Activated CD8-positive, alpha-beta memory T cell treated with anti-CD3 and anti-CD28 coated beads, Interleukin-2, amount 50 U/mL, for 4 hours (primary cell): ENCODE results near the gene UBE2L3.
"Not testable (repeated sequence)": the region's sequence is repeated elsewhere in the genome, so short reads cannot be mapped to it uniquely, and the experiment has no call there.

Experiments used
- DNase-seq: peaks from one replicate; pipeline ENCODE4 v3.0.0-alpha.2; 2020

The UBE2L3 gene

DNA sequence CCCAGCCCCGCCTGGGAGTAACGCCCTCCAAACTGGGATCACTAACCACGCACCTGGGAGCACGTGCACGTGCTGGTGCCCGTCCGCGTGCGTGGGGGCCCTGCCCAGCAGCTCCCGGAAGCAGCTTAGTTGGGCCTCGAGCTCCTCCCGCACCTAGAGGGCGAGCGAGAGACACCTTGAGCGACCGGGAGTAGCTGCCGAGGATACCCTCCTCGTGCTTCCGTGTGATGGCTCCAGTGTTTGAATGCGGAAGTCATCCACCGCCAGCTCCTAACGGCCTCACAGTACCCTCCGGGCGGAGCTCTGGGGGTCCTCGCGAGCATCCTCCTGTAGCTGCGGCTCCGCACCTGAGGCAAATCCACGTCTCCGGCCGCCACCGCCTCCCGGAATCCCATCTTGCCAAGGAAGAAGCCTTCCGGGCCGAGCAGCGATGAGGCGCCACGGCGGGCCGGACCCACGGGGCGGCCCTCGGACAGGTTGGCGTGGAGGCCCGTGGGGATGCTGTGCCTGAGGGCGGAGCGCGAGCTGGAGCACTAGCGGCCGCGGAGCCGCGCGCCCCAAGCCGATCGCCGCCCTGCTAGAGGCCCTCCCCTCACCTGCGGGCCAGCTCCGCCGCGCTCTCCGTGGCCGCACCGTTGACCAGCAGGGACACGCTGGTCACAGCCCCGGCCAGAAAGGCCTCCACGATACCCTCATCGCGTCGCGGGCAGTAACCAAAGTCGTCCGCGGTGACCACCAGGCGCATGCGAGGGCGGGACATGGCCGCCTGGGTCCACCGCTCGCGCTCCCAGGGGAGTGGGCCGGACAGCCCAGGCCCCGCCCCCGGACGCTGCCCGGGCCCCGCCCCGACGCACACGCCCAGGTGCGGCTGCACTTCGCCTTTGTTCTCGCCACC is 62.0 kb downstream of the UBE2L3 start, which contains the start of gene YDJC:
Gene YDJC, minus strand, starts transcription at position 768 of the 895 bp plus-strand sequence. Its CDS starts 8 bp downstream, at position 760.
- DNase-seq = peak; percentile 98

DNA sequence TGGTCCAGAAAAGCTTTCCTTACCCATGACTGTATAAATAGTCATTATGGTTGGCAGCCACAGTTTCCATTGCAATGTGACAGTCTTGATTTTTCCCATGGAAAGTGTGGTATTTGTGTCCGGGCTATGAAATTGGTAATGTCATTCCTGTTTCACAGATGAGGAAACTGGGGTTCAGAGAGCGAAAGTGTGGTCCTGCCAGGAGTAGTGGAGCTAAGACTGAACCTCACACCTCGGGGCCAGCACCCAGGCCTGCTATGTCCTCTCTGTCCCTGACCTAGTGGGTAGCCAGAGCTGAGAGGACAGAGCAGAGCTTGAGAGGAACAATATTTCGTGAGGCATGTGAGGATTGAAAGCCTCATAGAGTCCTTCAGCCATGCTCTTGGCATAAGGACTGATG is 63.5 kb downstream of the UBE2L3 start:
- DNase-seq = no peak

DNA sequence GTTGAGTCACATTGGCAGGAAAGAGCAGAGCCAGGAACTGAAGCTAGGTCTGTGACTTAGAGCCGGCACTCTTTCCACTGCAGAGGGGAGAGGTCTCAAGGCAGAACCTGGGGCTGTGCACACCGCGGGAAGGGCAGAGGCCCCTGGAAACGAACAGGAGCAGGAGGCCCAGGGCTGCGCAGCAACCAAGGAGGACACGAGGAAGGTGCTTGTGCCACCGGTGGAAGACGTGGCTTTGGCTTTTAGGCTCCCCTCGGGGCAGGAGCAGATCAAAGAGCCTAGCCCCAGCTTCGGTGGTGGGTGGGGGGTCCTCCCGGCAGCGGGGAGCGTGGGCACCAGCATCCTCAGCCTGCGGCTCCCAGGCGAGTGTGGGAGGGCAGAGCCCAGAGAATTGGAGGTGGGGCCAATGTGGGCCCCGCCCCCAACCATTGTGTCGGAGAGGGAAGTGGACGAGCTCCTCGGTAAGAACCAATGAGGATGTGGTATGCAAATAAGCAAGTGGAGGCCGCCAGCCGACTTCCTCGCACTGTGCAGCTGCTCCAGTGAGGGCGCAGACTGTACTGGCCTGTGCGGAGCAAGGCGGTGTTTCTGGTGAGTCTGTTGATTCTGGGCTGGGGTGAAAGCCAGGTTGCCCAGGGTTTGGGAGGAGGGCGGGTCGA is 64.9 kb downstream of the UBE2L3 start, which contains the start of gene CCDC116:
Gene CCDC116, plus strand, starts transcription at position 524 of the 659 bp plus-strand sequence. CDS start 422 bp downstream, outside the sequence.
- peak; percentile 63 for DNase-seq

DNA sequence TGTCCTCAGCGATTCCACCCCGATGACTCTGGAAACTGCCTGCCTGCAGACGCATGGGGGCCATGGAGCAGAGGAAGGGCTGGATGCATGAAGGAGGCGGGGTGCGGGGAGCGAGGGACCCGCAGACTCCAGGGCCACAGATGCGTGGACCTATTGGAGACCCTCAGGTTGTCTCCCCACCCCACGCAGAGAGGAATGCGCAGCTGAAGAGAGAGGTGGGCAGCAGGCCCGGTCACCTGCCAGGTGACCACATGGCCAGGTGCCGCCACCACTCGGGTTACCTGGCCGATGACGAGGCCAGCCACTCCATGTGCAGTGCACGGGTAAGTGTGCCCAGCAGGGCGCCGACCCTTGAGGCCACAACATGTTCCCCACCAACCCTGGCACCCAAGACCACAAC is 65.4 kb downstream of the UBE2L3 start:
- no peak for DNase-seq

DNA sequence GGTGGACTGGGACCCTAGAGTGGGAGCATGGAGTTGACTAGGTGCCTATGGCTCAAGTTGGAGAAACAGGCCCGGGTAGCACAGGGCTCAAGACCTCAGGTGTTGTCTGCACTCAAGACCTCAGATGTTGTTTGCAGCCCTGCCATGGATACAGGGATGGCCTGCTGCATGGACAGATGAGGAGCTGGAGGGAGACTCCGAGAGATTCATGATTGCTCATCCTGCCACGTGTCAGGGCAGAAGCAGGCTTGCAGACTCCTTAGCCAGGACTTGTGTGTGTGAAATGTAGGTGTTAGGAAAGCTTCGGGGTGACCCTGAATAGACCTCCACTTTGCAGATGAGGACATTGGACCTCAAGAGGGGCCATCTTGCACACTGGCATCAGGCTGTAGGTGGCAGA is 66.0 kb downstream of the UBE2L3 start:
- no peak for DNase-seq

DNA sequence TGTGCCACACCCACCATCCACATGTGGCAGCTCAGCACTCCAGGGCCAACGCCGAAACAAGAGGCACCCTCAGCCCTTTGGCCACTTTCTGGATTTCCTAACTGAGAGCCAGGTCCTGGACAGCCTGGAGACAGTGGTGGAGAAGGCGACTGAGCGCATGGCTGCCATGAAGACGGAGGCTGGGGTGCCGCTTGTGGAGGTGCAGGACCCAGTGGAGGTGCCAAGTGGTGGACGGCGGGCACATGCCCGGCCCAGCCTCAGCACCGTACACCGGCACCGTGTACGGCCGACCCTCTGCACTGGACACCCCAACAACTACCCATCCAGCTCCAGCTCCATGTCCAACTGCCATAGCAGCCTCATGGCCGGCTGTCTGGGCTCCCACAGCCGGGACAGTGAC is 66.6 kb downstream of the UBE2L3 start:
- no peak for DNase-seq

DNA sequence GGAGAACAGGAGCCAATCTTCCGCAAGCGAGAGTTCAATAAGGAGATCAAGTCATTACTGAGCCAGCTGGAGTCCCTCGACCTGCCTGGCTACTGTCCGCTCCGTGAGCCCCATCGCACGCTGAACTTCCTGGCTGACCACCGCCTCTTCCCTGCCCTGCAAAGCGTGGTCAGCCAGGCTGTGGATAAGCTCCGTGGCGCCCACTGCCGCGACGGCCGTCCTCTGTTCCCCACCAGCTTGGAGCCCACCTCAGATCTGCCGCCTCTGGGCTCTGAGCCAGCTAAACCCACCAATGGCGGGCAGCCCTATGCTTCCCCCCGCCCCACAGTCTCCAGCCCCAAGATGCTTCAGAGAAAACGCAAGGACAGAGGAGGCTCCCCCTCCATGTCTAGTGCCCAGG is 67.3 kb downstream of the UBE2L3 start:
- DNase-seq = no peak

DNA sequence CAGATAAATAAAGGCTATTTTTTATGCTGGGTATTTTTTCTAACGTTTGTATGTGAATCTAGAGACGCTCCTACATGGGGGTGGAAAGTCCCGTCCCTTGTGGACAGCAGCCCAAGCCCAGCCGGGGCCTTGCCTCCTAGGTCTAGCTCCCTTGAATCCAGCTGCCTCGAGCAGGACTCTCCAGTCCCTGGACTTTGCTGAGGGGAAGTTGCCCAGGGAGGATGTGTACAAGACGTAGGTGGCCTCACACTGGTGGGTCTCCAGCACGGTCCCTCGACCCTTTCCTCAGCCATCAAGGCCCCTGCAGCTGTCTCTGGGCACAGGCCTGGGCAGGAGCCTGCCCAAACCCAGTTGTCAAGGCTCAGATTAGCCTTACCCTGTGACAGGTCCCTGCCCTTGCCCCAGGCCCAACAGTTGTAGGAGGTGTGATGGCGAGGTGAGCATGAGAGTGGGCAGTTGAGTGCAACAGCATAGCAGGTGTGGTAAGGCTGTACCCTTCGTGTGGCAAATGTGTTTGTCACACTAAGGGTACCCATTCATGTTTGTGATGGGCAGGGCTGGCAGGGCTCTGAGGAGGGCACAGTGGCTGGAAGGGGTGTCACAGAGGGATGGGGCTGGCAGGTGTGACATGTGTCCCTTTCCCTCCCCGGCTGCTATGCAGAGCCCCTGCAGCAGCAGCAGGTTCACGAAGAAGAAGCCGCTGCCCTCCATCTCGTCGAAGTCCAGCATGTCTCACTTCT is 68.4 kb downstream of the UBE2L3 start:
- DNase-seq = no peak

DNA sequence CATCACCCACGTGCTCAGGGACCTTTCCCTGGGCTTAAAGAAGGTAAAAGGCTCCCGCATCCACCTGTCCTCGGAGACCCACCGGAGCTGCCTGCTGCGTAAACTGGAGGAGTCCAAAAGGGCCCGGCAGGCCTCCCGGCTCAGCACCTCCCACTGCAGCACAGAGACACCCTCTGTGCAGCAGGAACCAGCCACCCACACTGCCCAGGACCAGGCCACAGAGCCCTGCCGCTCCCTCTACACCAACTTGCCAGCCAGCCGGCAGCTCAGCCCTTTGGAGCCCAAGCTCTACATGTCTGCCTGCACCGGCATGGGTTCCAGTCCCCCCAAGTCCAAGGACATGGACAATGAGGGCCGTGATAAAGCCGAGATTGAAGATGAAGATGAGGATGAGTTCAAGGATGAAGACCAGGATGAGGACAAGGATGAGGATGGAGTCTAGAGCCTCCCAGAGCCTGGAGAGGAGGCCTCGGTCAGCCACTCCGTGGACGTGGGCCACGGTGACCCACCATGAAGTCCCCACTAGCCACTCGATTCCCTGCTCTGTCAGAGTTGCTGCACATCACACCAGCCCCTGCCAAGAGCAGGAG is 69.2 kb downstream of the UBE2L3 start:
- DNase-seq = no peak

DNA sequence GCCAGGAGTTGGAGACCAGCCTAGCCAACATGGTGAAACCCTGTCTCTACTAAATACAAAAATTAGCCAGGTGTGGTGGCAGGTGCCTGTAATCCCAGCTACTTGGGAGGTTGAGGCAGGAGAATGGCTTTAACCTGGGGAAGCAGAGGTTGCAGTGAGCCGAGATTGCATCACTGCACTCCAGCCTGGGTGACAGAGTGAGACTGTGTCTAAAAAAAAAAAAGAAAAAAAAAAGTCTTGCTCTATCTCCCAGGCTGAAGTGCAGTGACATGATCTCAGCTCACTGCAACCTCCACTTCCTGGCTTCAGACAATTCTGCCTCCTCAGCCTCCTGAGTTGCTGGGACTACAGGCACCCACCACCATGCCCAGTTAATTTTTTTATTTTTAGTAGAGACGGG is 69.9 kb downstream of the UBE2L3 start:
- DNase-seq = not testable (repeated sequence)

DNA sequence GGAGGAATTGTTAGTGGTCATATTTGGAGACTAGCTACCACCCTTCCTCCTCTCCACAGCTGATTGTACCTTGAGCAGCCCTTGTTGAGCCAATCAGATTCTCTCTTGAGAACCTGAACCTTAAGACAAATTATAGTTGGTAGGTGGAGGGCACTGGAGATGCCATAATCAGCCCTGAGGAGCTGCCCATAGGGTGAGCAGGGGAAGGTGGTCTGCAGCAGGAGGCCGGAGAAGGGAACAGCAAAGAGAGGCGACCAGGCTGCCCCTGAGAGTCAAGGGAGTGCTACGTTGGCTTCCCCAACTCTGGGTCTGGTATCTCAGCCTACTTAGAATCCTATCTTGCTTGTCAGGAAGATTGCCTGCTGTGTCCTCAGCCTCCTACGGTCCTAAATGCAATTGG is 71.8 kb downstream of the UBE2L3 start:
- DNase-seq = no peak

DNA sequence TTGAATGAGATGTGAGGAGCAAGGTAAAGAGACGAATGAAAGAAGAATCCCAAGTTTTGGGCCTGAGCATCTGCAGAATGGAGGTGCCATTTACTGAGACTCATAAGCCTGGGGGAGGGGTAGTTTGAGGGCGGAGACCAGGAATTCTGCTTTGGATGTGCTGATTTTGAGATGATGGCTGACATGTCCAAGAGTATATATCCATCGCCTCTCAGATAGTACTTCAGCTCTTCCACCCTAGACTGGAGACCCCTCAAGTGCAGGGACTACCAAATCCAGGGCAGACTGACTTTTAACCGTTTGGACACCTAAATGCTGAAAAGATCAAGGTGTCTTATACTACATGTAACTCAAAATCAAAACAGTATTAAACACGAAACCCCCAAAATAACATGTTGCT is 73.3 kb downstream of the UBE2L3 start:
- DNase-seq = no peak

DNA sequence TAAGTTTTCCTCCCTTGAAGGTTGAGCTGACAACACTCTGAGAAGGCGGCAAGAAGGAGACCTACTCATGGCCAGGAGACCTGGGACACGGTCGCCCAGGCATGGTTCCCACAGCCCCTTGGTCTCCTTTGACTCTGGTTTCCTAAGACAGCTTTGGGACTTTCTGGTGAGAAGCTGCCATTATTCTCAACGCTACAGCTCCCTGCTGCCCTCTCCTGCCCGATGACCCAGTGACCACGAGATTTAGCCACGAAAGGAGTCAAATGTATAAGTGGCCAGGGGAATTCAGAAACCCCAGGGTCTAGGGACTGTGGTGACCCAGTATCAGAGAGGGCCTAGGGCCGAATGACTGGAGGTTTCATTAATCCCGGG is 73.9 kb downstream of the UBE2L3 start:
- no peak for DNase-seq

DNA sequence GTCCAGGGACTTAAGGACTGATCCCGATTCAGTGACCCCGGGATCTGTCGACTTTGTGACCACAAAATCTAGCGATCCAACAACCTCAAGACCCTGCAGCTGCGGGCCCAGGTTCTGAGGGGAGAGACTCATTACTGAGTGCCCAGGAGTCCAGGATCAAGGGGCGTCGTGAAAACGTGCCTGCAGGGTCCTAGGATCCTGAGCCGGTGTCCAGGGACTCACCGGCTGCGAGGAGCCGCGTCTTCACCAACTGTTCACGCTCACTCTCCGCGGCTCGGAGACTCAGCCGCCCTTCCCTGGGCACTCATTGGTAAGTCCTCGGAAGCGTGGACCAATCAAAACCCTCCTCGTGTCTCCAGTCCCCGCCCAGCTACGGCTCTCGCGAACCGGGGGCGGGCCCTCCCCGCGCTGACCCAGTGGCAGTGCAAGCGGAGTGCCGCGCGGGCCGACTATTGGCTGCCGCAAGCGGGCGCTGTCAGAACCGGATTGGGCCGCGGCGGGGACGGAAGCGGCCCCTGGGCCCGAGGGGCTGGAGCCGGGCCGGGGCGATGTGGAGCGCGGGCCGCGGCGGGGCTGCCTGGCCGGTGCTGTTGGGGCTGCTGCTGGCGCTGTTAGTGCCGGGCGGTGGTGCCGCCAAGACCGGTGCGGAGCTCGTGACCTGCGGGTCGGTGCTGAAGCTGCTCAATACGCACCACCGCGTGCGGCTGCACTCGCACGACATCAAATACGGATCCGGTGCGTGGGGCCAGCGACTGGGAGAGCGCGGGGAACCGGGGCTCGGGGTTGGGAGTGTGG is 74.5 kb downstream of the UBE2L3 start, which contains the start of gene SDF2L1:
Gene SDF2L1, plus strand, starts transcription at position 514 of the 795 bp plus-strand sequence. Its CDS starts 35 bp downstream, at position 549.
- peak; percentile 97 for DNase-seq

DNA sequence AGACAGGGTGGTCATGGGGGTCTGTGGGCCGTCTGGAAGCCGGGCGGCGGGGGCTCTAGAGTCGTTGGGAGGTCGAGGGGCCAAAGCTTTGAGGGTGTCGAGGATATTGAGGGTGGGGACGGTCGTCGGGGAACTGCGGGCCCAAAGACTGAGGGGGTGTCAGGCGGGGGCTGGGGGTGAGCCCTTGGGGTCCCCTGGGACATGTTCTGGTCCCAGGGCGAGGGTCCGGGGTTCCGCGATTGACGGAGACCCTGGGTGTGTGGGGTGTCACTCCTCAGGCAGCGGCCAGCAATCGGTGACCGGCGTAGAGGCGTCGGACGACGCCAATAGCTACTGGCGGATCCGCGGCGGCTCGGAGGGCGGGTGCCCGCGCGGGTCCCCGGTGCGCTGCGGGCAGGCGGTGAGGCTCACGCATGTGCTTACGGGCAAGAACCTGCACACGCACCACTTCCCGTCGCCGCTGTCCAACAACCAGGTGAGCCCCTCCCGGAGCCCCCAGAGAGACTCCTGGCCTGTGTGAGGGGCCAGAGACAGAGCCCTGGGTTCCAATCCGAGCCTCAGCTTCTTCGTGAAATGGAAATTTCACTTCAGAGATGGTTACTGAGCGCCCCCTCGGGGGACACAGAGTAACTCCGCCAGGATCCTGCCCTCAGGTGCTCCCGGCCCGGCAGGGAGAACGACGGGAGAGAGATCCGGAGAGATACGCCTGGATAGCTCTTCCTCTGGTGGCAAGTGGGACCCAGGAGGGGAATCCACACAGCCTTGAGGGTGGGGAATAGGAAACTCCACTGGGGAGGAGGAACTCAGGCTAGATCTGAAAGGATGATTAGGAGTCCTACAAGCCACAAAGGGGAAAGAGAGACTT is 75.3 kb downstream of the UBE2L3 start:
- peak; percentile 65 for DNase-seq

DNA sequence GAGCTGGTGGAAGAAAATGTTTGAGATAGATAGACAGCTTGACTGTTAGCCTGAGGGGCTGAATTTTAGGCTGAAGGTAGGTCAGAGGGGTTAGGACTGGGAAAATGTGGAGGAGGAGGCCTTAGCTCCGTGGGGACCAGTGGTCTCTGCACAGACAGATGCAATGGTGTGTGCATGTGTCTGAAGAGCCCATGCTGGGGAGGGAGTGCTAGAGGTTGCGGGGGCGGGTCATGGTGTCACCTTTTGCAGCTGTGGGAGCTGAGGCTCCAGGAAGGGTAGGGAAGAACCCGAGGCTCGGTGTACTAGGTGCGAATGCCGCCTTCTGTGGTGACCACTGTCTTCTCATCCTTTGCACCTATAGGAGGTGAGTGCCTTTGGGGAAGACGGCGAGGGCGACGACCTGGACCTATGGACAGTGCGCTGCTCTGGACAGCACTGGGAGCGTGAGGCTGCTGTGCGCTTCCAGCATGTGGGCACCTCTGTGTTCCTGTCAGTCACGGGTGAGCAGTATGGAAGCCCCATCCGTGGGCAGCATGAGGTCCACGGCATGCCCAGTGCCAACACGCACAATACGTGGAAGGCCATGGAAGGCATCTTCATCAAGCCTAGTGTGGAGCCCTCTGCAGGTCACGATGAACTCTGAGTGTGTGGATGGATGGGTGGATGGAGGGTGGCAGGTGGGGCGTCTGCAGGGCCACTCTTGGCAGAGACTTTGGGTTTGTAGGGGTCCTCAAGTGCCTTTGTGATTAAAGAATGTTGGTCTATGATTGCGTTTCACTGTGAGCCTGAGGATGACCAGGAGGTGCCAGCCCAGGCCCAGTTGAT is 76.2 kb downstream of the UBE2L3 start:
- no peak for DNase-seq

DNA sequence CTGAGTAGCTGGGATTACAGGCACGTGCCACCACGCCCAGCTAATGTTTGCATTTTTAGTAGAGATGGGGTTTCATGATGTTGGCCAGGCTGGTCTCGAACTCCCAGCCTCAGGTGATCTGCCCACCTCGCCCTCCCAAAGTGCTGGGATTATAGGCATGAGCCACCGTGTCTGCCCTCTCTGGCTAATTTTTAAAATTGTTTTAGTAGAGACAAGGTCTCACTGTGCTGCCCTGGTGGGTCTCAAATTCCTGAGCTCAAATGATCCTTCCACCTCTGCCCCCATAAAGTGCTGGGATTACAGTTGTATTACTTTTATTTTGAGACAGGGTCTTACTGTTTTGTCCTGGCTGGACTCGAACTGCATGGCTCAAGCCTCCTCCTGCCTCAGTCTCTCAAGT is 78.0 kb downstream of the UBE2L3 start:
- DNase-seq = not testable (repeated sequence)

DNA sequence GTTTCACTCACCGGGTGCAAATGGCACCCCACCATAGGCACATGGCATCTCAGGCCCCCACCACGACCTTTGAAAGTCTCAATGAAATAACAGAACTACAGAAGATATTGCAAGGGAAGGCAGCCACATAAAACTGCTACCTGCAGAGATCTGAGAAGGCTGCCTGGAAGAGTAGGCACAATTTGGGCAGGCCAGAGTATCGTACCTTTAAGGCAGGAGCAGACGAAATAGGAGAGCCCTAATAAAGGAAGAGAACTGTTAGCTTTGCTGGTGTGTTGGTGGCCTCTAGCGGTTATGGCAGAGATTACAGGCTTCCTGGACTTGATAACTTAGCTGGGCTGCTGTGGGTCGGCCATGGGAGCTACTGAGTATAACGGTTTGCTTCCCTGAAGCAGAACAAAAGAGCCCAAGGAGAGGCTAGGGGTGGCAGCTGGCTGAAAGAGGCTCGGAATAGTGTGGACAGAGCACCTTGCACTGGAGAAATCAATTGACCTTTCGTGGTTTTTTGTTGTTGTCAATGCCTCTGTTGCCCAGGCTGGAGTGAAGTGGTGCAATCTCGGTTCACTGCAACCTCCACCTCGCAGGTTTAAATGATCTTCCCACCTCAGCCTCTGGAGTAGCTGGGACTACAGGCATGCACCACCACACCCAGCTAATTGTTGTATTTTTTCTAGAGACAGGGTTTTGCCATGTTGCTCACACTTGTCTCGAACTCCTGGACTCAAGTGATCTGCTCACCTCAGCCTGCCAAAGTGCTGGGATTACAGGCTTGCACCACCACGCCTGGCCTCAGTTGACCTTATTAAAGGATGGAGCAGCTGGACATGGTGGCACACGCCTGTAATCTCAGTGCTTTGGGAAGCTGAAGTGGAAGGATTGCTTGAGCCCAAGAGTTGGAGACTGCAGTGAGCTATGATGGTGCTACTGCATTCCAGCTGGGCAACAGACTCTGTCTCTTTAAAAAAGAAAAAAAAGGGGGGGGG is 79.4 kb downstream of the UBE2L3 start:
- peak; percentile 77 for DNase-seq

DNA sequence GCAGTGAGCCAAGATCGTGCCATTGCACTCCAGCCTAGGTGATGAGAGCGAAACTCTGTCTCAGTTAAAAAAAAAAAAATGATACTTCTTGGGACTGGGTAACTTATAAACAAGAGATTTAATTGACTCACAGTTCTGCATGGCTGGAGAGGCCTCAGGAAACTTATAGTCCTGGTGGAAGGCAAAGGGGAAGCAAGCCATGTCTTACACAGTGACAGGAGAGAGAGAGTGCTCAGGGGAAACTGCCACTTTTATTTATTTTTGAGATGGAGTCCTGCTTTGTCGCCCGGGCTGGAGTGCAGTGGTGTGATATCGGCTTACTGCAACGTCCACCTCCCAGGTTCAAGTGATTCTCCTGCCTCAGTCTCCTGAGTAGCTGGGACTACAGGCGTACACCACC is 82.8 kb downstream of the UBE2L3 start:
- no peak for DNase-seq
